ENCODE measurements around the gene IGFBP2.

The IGFBP2 gene

GRCh38 chr2:216616083-216616678, 17.0 kb upstream of the IGFBP2 start:
- no peak for DNase-seq

- no peak for DNase-seq
Observed at GRCh38 chr2:216617159-216617815, 15.9 kb upstream of the IGFBP2 start.

GRCh38 chr2:216618785-216619184, 14.4 kb upstream of the IGFBP2 start:
- no peak for DNase-seq

- DNase-seq = no peak
Observed at GRCh38 chr2:216619411-216620393, 13.5 kb upstream of the IGFBP2 start.

GRCh38 chr2:216620786-216621185, 12.4 kb upstream of the IGFBP2 start:
- DNase-seq = no peak

- no peak for DNase-seq
Observed at GRCh38 chr2:216621292-216621691, 11.9 kb upstream of the IGFBP2 start.

GRCh38 chr2:216622526-216622925, 10.7 kb upstream of the IGFBP2 start:
- DNase-seq = no peak

- no peak for DNase-seq
Observed at GRCh38 chr2:216624251-216624650, 9.0 kb upstream of the IGFBP2 start.

- no peak for DNase-seq
Observed at GRCh38 chr2:216626168-216626874, 6.9 kb upstream of the IGFBP2 start.

- DNase-seq = no peak
Observed at GRCh38 chr2:216626875-216627245, 6.4 kb upstream of the IGFBP2 start.

- DNase-seq = no peak
Observed at GRCh38 chr2:216629784-216630183, 3.4 kb upstream of the IGFBP2 start.

- no peak for DNase-seq
Observed at GRCh38 chr2:216632346-216632951, 771 bp upstream of the IGFBP2 start.

GRCh38 chr2:216633616-216634369, 573 bp downstream of the IGFBP2 start:
- no peak for DNase-seq

GRCh38 chr2:216634370-216635148, 1.3 kb downstream of the IGFBP2 start:
- DNase-seq = no peak

GRCh38 chr2:216635171-216635570, 2.0 kb downstream of the IGFBP2 start:
- no peak for DNase-seq

GRCh38 chr2:216635701-216636550, 2.7 kb downstream of the IGFBP2 start:
- no peak for DNase-seq

GRCh38 chr2:216636551-216637450, 3.6 kb downstream of the IGFBP2 start:
- no peak for DNase-seq

- DNase-seq = no peak
Observed at GRCh38 chr2:216637472-216637871, 4.3 kb downstream of the IGFBP2 start.
